ENCODE results near the gene KLF12.

Gene KLF12

GRCh38 chr13:74090869-74091605, 43.2 kb downstream of the KLF12 start:
- Histone ChIP-seq H3K36me3 (ENCODE audit: control insufficient read depth, insufficient read depth, low read length) (no peaks in the 10 kb centered on the region), H3K4me1 (ENCODE audit: control insufficient read depth, insufficient read depth, low read length) (no peaks in the 10 kb centered on the region), H3K27me3 (ENCODE audit: control insufficient read depth, insufficient read depth, low read length) (no peaks in the 10 kb centered on the region), H3K27ac (ENCODE audit: low read depth, low read length) (no peak overlapping the region), H3K9ac (ENCODE audit: low read length) (no peak overlapping the region), H3K4me3 (ENCODE audit: low read length) (no peak overlapping the region)

- Histone ChIP-seq H3K4me1 (ENCODE audit: control insufficient read depth, insufficient read depth, low read length) (no peaks in the 10 kb centered on the region), H3K9ac (ENCODE audit: low read length) (no peak overlapping the region), H3K4me3 (ENCODE audit: low read length) (no peak overlapping the region), H3K27me3 (ENCODE audit: control insufficient read depth, insufficient read depth, low read length) (no peaks in the 10 kb centered on the region), H3K36me3 (ENCODE audit: control insufficient read depth, insufficient read depth, low read length) (no peaks in the 10 kb centered on the region), H3K27ac (ENCODE audit: low read depth, low read length) (no peak overlapping the region)
Observed at GRCh38 chr13:74090397-74090796, 43.8 kb downstream of the KLF12 start.

- peaks cover 3% of the 10 kb centered on the region for H3K4me1 ChIP-seq (ENCODE audit: control insufficient read depth, insufficient read depth, low read length)
- no peak overlapping the region for H3K27ac ChIP-seq (ENCODE audit: low read depth, low read length)
- no peak overlapping the region for H3K4me3 ChIP-seq (ENCODE audit: low read length)
- no peaks in the 10 kb centered on the region for H3K36me3 ChIP-seq (ENCODE audit: control insufficient read depth, insufficient read depth, low read length)
- no peaks in the 10 kb centered on the region for H3K27me3 ChIP-seq (ENCODE audit: control insufficient read depth, insufficient read depth, low read length)
- H3K9ac ChIP-seq (ENCODE audit: low read length), result no peak overlapping the region
Observed at GRCh38 chr13:74087357-74087756, 46.8 kb downstream of the KLF12 start.

Measured in rectal smooth muscle tissue (tissue), 1 donor.